AG04449 (cell line): ENCODE data around the gene BET1L.

Experiments
- CTCF ChIA-PET: fragments of 350-600 bp; formaldehyde crosslinking; extraction: SDS; loops from one replicate; lab custom pipeline; 2021; ENCODE audit warnings: antibody characterized with exemption; lab: Yijun Ruan, JAX
- POLR2A ChIA-PET: fragments of 400-600, 350-600 bp; formaldehyde crosslinking; extraction: SDS; loops from one replicate; lab custom pipeline; 2020; ENCODE audit warnings: antibody characterized with exemption, inconsistent platforms; lab: Yijun Ruan, JAX
- DNase-seq: peaks from one replicate; pipeline ENCODE4 v3.0.0-alpha.2; 2010; ENCODE audit warnings: low read depth, low spot score
- H3K4me3 ChIP-seq: 2 replicates; pipeline ENCODE4 v1.5.1; 2011; ENCODE audit warnings: low read depth, mild to moderate bottlenecking, control low read depth, low read length
- TF ChIP-seq, protein P1 (sequence below): IDR thresholded peaks from one replicate; pipeline ENCODE4 v1.5.1; 2011; ENCODE audit warnings: mild to moderate bottlenecking, moderate library complexity, low read length, control low read depth, inconsistent platforms; ENCODE audit not compliant: insufficient read depth; ENCODE audit errors: missing control alignments

BET1L gene

DNA sequence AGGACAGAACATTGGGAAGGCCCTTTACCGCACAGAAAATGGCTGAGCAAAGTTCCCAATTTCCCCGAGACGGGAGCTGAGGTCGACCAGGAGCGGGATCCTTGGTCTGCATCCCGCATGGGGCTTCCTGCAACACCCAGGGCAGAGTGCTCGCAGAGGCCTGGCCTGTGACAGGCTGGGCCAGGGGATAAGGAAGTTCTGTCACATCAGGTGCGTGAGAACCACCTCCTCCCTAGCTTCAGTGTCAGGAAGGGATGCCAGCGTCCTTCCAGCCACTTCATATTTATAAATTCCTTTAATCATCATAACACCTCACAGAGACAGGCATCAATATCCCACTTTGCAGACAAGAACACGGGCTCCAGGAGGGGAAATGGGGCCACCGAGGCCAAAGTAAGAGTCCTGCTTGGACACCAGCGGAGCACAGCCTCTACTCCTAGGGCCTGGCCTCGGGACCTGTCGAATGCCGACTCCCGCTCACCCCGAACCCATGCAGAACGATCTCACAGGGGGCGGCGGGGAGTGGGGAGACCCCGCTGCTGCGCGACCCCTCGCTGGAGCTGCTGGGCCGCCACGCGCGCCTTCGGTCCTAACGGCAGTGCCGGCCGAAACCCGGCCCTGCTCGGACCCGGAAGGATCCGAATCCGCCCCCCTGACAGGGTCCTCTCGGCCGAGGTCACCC lies 532 bp downstream of the BET1L start:
- no peak for DNase-seq
- CTCF ChIA-PET, result interaction anchor here (1.0 to 1.5 kb wide), 2 partner anchors 234 to 242 kb away, joined by 3 to 6 read pairs; no protein-coding TSS in a partner anchor
- H3K4me3 ChIP-seq, result peak overlapping the region; percentile 96
- POLR2A ChIA-PET, result interaction anchor here (0.6 to 2.3 kb wide), 12 partner anchors 9 to 241 kb away, joined by 3 to 15 read pairs (median 4); a partner anchor contains a TSS
- TF ChIP-seq, protein P1, sequence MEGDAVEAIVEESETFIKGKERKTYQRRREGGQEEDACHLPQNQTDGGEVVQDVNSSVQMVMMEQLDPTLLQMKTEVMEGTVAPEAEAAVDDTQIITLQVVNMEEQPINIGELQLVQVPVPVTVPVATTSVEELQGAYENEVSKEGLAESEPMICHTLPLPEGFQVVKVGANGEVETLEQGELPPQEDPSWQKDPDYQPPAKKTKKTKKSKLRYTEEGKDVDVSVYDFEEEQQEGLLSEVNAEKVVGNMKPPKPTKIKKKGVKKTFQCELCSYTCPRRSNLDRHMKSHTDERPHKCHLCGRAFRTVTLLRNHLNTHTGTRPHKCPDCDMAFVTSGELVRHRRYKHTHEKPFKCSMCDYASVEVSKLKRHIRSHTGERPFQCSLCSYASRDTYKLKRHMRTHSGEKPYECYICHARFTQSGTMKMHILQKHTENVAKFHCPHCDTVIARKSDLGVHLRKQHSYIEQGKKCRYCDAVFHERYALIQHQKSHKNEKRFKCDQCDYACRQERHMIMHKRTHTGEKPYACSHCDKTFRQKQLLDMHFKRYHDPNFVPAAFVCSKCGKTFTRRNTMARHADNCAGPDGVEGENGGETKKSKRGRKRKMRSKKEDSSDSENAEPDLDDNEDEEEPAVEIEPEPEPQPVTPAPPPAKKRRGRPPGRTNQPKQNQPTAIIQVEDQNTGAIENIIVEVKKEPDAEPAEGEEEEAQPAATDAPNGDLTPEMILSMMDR, result no peak

DNA sequence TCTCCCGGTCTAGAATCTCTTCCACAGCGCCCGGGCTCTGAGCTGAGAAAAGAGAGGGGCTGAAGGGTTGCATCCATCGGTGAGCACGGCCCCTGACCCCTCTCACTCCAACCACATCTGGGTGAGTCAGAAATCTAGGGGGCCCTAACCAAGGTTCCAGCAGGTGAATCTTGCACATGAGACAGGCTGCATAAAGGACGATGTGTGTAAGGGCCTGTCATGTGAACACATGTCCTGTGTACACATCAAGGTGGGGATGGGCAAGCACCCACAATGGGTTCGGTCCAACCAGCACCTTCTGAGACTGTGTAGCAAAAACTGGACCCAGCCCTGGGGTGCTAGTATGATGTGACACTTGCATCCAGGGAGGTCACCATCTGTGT lies 1.2 kb downstream of the BET1L start:
- ChIA-PET CTCF (interaction anchor here (1.0 kb wide), 1 partner anchor 235 kb away, joined by 3 read pairs; no protein-coding TSS in a partner anchor), POLR2A (interaction anchor here (1.6 to 2.3 kb wide), 3 partner anchors 9 to 150 kb away, joined by 7 to 15 read pairs (median 8); a partner anchor contains a TSS)
- no peak for DNase-seq
- TF ChIP-seq, protein P1, result no peak
- H3K4me3 ChIP-seq, result peak overlapping the region; percentile 96

GRCh38 chr11:205221-206001 lies 1.8 kb downstream of the BET1L start:
- TF ChIP-seq, protein P1, result no peak
- DNase-seq, result no peak
- ChIA-PET CTCF (interaction anchor here (1.0 kb wide), 1 partner anchor 236 kb away, joined by 3 read pairs; no protein-coding TSS in a partner anchor), POLR2A (interaction anchor here (1.5 kb wide), 1 partner anchor 11 kb away, joined by 5 read pairs; no protein-coding TSS in a partner anchor)
- peak overlapping the region; percentile 96 for H3K4me3 ChIP-seq

- CTCF ChIA-PET, result no interaction called here
These were observed 2.6 kb downstream of the BET1L start for GRCh38 chr11:204587-205109.

DNA sequence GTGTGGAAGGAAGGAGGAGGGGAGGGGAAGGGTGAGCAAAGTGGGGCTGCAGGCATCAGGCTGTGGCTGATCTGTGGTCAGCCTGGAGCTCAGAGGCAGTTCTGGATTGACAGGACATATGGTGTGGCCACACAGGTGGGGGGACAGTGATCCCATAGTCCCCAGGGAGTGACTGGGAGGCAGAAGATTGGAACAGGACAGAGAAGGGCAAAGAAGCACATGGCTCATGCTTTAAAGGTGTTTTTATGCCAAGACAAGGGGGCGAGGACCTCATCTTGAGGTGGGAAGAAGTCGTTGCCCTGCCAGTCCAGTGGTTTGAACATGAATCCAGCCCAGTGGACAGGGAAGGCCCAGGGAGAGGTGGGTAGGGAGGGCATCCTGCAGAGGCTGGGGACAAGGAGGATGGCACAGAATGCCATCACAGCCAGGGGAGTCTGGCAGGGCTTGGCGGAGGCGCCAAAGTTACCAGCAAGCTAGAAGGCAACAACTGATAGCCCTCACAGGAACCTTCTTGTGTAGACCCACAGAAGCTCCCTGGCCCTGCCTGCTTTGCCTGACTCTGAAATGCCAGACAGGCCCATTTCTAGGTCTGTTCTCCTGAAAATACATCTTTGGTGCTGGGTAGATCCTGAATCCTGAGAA lies 3.1 kb downstream of the BET1L start:
- CTCF ChIA-PET, result interaction anchor here (1.0 to 1.5 kb wide), 3 partner anchors 11 to 244 kb away, joined by 3 to 7 read pairs (median 3); no protein-coding TSS in a partner anchor

More at GRCh38 chr11:204587-205109, 2.6 kb downstream of the BET1L start:
- POLR2A ChIA-PET, result interaction anchor here (1.5 kb wide), 1 partner anchor 11 kb away, joined by 5 read pairs; no protein-coding TSS in a partner anchor
- no peak overlapping the region for H3K4me3 ChIP-seq
- TF ChIP-seq, protein P1, result no peak
- no peak for DNase-seq

More for the DNA sequence above, 3.1 kb downstream of the BET1L start:
- no peak overlapping the region for H3K4me3 ChIP-seq
- TF ChIP-seq, protein P1, result no peak
- POLR2A ChIA-PET, result interaction anchor here (1.5 kb wide), 1 partner anchor 12 kb away, joined by 5 read pairs; no protein-coding TSS in a partner anchor
- no peak for DNase-seq
